H1 (cell line): ENCODE measurements around the gene C5orf24. TPM values are rescaled to one million over a fixed set of nuclear protein-coding genes. Genes with fewer than 3 reads are reported as not detected.
"Not testable (repeated sequence)": the region's sequence is repeated elsewhere in the genome, so short reads cannot be mapped to it uniquely, and the experiment has no call there.

Experiments used
- CTCF ChIA-PET: fragments of 300-600 bp; sonication (Branson Sonifier 250); formaldehyde crosslinking; loops from one replicate; lab custom pipeline; 2021; ENCODE audit not compliant: partially characterized antibody; lab: Charles Lee
- POLR2A ChIA-PET: fragments of 300-600 bp; sonication (Branson Sonifier 250); formaldehyde crosslinking; loops from one replicate; lab custom pipeline; 2021; ENCODE audit warnings: inconsistent platforms; ENCODE audit not compliant: partially characterized antibody; lab: Charles Lee
- DNase-seq, 2 experiments: peaks; one replicate each; pipeline versions ENCODE4 v3.0.0 to v3.0.0-alpha.2; 2010 to 2022; ENCODE audit warnings: low spot score in 2 of 2, low read depth in 1 of 2, mixed read lengths in 1 of 2
- FAIRE-seq: peaks from 2 replicates; lab custom pipeline; 2011; peaks lifted over from hg19 to GRCh38; lab: Jason Lieb, UNC
- H2AFZ ChIP-seq: 2 replicates; pipeline ENCODE4 v1.8.1; 2012; ENCODE audit warnings: low read length, inconsistent platforms
- H2AK5ac ChIP-seq: 2 replicates; pipeline ENCODE4 v1.6.1; 2013; ENCODE audit warnings: low read depth, low read length
- H2BK120ac ChIP-seq: replicated peaks from 2 replicates; pipeline ENCODE3; 2013; ENCODE audit warnings: low read depth, low read length, inconsistent platforms
- H2BK12ac ChIP-seq: 2 replicates; pipeline ENCODE4 v1.6.1; 2013; ENCODE audit warnings: low read depth, low read length
- H2BK15ac ChIP-seq: 2 replicates; pipeline ENCODE4 v1.6.1; 2013; ENCODE audit warnings: low read length
- H2BK20ac ChIP-seq: 2 replicates; pipeline ENCODE4 v1.6.1; 2013; ENCODE audit warnings: low read length
- H2BK5ac ChIP-seq: 2 replicates; pipeline ENCODE4 v1.6.1; 2013; ENCODE audit warnings: low read depth, low read length
- H3K14ac ChIP-seq: 2 replicates; pipeline ENCODE4 v1.6.1; 2013; ENCODE audit warnings: inconsistent platforms; ENCODE audit not compliant: insufficient read length
- H3K18ac ChIP-seq: 2 replicates; pipeline ENCODE4 v1.6.1; 2013; ENCODE audit warnings: low read length; ENCODE audit errors: extremely low read depth
- H3K23ac ChIP-seq: 2 replicates; pipeline ENCODE4 v1.6.1; 2013; ENCODE audit warnings: inconsistent platforms; ENCODE audit not compliant: insufficient read length
- H3K23me2 ChIP-seq: 2 replicates; pipeline ENCODE4 v1.6.1; 2013; ENCODE audit warnings: low read depth, low read length
- H3K27ac ChIP-seq: 2 replicates; pipeline ENCODE4 v1.6.1; 2011; ENCODE audit warnings: low read depth, low read length, inconsistent platforms
- H3K27me3 ChIP-seq, 4 experiments: replicated peaks in 1 of 4; 1 replicate in 1 of 4; 2 replicates in 3 of 4; pipeline versions ENCODE4 v1.6.1 to v1.8.1; 2011 to 2013; ENCODE audit warnings: low read length in 3 of 4, mild to moderate bottlenecking in 3 of 4, inconsistent platforms in 2 of 4, mixed read lengths in 2 of 4, moderate library complexity in 1 of 4; ENCODE audit not compliant: control insufficient read depth in 3 of 4, insufficient read depth in 3 of 4; ENCODE audit errors: extremely low read depth in 1 of 4
- H3K36me3 ChIP-seq, 4 experiments: 2 replicates each; pipeline versions ENCODE4 v1.6.1 to v1.8.1; 2011 to 2013; ENCODE audit warnings: mild to moderate bottlenecking in 4 of 4, low read length in 3 of 4, moderate library complexity in 2 of 4, control low read depth in 1 of 4, inconsistent platforms in 1 of 4; ENCODE audit not compliant: insufficient read depth in 4 of 4, control insufficient read depth in 2 of 4
- H3K4ac ChIP-seq: replicated peaks from 2 replicates; pipeline ENCODE3; 2013; ENCODE audit warnings: low read length, low read depth, mixed read lengths, inconsistent platforms; ENCODE audit not compliant: insufficient read length
- H3K4me1 ChIP-seq, 4 experiments: replicated peaks in 1 of 4; 1 replicate in 1 of 4; 2 replicates in 3 of 4; pipeline versions ENCODE4 v1.6.1 to v1.8.1; 2011 to 2013; ENCODE audit warnings: low read length in 3 of 4, inconsistent platforms in 2 of 4, mixed read lengths in 1 of 4; ENCODE audit not compliant: insufficient read depth in 4 of 4, control insufficient read depth in 3 of 4
- H3K4me2 ChIP-seq, 2 experiments: 2 replicates each; pipeline versions ENCODE4 v1.6.1 to v1.8.1; 2011 to 2013; ENCODE audit warnings: low read depth in 2 of 2, low read length in 2 of 2, control low read depth in 1 of 2, inconsistent platforms in 1 of 2, mild to moderate bottlenecking in 1 of 2; ENCODE audit not compliant: insufficient read depth in 1 of 2
- H3K4me3 ChIP-seq, 4 experiments: fragments of 200-600, 300-600 bp in 1 of 4; sonication (generic), shearing (Covaris generic), sonication (Bioruptor Twin) in 1 of 4; 2 replicates each; pipeline versions ENCODE4 v1.5.1 to v1.8.1; 2011 to 2016; ENCODE audit warnings: low read length in 4 of 4, low read depth in 3 of 4, control low read depth in 2 of 4, inconsistent platforms in 2 of 4, mild to moderate bottlenecking in 2 of 4, mixed read lengths in 1 of 4, moderate library complexity in 1 of 4; ENCODE audit not compliant: insufficient read depth in 2 of 4; ENCODE audit errors: extremely low read depth in 1 of 4
- H3K56ac ChIP-seq: replicated peaks from 2 replicates; pipeline ENCODE3; 2013; ENCODE audit warnings: low read depth, mild to moderate bottlenecking, mixed read lengths, low read length, inconsistent platforms; ENCODE audit not compliant: insufficient read length
- H3K79me1 ChIP-seq: 2 replicates; pipeline ENCODE4 v1.6.1; 2013; ENCODE audit warnings: low read depth, low read length, control low read depth
- H3K79me2 ChIP-seq, 2 experiments: 2 replicates each; pipeline versions ENCODE4 v1.6.1 to v1.8.1; 2012 to 2013; ENCODE audit warnings: low read length in 2 of 2, mild to moderate bottlenecking in 2 of 2, inconsistent platforms in 1 of 2; ENCODE audit not compliant: insufficient read depth in 2 of 2, control insufficient read depth in 1 of 2
- H3K9ac ChIP-seq, 4 experiments: replicated peaks in 1 of 4; 1 replicate in 1 of 4; 2 replicates in 3 of 4; pipeline versions ENCODE4 v1.6.1 to v1.8.1; 2011 to 2013; ENCODE audit warnings: low read depth in 3 of 4, low read length in 3 of 4, control low read depth in 2 of 4, mild to moderate bottlenecking in 2 of 4, moderate library complexity in 2 of 4, inconsistent platforms in 1 of 4; ENCODE audit errors: extremely low read depth in 1 of 4
- H3K9me3 ChIP-seq, 2 experiments: 2 replicates each; pipeline versions ENCODE4 v1.6.1 to v1.8.1; 2012 to 2013; ENCODE audit warnings: mild to moderate bottlenecking in 2 of 2, moderate library complexity in 2 of 2, control low read depth in 1 of 2, inconsistent platforms in 1 of 2, low read depth in 1 of 2, low read length in 1 of 2, mixed read lengths in 1 of 2; ENCODE audit not compliant: insufficient read depth in 2 of 2
- H4K20me1 ChIP-seq, 2 experiments: replicated peaks in 1 of 2; 2 replicates each; pipeline versions ENCODE3 to v1.8.1; 2011 to 2013; ENCODE audit warnings: inconsistent platforms in 2 of 2, low read length in 2 of 2, mild to moderate bottlenecking in 1 of 2; ENCODE audit not compliant: insufficient read depth in 2 of 2, control insufficient read depth in 1 of 2
- H4K5ac ChIP-seq: 2 replicates; pipeline ENCODE4 v1.6.1; 2013; ENCODE audit warnings: low read length, low read depth, mixed read lengths, inconsistent platforms; ENCODE audit not compliant: insufficient read length
- H4K8ac ChIP-seq: 2 replicates; pipeline ENCODE4 v1.8.0; 2013; ENCODE audit warnings: mild to moderate bottlenecking, moderate library complexity, low read length, inconsistent platforms; ENCODE audit not compliant: insufficient read depth; ENCODE audit errors: extremely low read depth
- H4K91ac ChIP-seq: replicated peaks from 2 replicates; pipeline ENCODE3; 2013; ENCODE audit warnings: low read length, mixed read lengths, inconsistent platforms; ENCODE audit not compliant: insufficient read length
- WGBS, 2 experiments: shearing (Covaris generic) in 1 of 2; methylation state at CpG; one replicate each; pipeline versions ENCODE4 v1.1.6 to v1.1.7; 2013 to 2015; ENCODE audit warnings: low lambda C conversion rate in 2 of 2, mixed read lengths in 2 of 2, inconsistent platforms in 1 of 2, low coverage in 1 of 2, missing lambda C conversion rate in 1 of 2; ENCODE audit not compliant: insufficient replicate concordance in 2 of 2, insufficient coverage in 1 of 2, insufficient read length in 1 of 2; ENCODE audit errors: extremely low coverage in 1 of 2, missing lambda C conversion rate in 1 of 2; 5-methylcytosine and 5-hydroxymethylcytosine counted together
- polyA plus RNA-seq, 7 experiments: library from polyadenylated mRNA; depleted of rRNA in 3 of 7; stranded (reverse) in 5 of 7; unstranded in 2 of 7; fragments of >200 nt in 5 of 7; fragments of 200-250 nt in 2 of 7; gene quantifications; 1 replicate in 5 of 7; 2 replicates in 1 of 7; 4 replicates in 1 of 7; pipeline versions ENCODE4 v1.2.1 to v1.2.3, GENCODE V29; 2011 to 2013; ENCODE audit warnings: missing spikeins in 2 of 7, mixed read lengths in 2 of 7
- total RNA-seq: library from RNA; stranded (reverse); fragmentation: NEBNext Ultra II Directional; extraction: Animal tissue kit (Norgen Biotek cat#: 25700); gene quantifications from 2 replicates; pipeline ENCODE4 v1.2.1, GENCODE V29; 2021

The C5orf24 gene
- total and polyA plus RNA-seq, 2 of the 8 experiments (the other 6 are each of a cell fraction or from before 2014, with no cell fraction given) = 11.1 to 20.2 TPM

DNA sequence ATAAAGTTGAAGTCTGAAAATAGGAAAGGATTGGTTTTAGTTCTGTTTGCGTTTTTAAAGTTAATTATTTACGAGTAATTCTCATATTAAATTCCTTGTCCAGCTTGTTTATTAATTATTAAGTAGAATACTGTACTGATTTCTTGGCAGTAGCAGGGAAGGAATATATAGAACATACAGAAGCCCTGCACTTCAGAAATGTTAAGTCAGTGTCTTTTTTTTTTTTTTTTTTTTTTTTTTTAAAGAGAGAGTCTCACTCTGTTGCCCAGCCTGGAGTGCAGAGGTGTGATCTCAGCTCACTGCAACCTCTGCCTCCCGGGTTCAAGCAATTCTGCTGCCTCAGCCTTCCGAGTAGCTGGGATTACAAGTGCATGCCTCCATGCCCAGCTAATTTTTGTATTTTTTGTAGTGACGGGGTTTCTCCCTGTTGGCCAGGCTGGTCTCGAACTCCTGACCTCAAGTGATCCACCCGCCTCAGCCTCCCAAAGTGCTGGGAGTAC, 3.7 kb downstream of the C5orf24 start:
- ChIA-PET CTCF (interaction anchor here (1.2 to 4.2 kb wide), 3 partner anchors 12 to 55 kb away, joined by 4 to 37 read pairs (median 4); partner anchors contain the start of gene PCBD2), POLR2A (interaction anchor here (0.8 to 2.0 kb wide), 6 partner anchors 10 to 55 kb away, joined by 3 to 7 read pairs (median 4); partner anchors contain the start of genes PCBD2 and TXNDC15)
- H4K20me1 ChIP-seq, H3K9me3 ChIP-seq, H3K27me3 ChIP-seq, H2BK120ac ChIP-seq, H3K9ac ChIP-seq, H3K36me3 ChIP-seq, H3K23me2 ChIP-seq, H3K4me3 ChIP-seq, H2AFZ ChIP-seq, H3K27ac ChIP-seq, H3K4ac ChIP-seq, H4K5ac ChIP-seq, H2BK15ac ChIP-seq, FAIRE-seq, DNase-seq, H4K91ac ChIP-seq, H3K79me2 ChIP-seq, H3K4me1 ChIP-seq, H3K56ac ChIP-seq, H2BK20ac ChIP-seq, H3K18ac ChIP-seq, H3K14ac ChIP-seq, H3K79me1 ChIP-seq, H2BK12ac ChIP-seq, H2BK5ac ChIP-seq, H4K8ac ChIP-seq, H3K23ac ChIP-seq, H3K4me2 ChIP-seq, H2AK5ac ChIP-seq: not testable (repeated sequence)
- WGBS, 2 experiments = 96% methylated on average over 7 of the region's 7 CpGs; no CpG with 5 or more reads in 1 of the 2 experiments
